GM21381 (cell line): Measurements from ENCODE around the gene SPOCK1.
"Not testable (repeated sequence)": the region's sequence is repeated elsewhere in the genome, so short reads cannot be mapped to it uniquely, and the experiment has no call there.

Source experiments
- ATAC-seq: cut with Tn5 transposase; IDR thresholded peaks from one replicate; pipeline ENCODE4 v1.9.1; 2021; ENCODE audit warnings: mild to moderate bottlenecking, moderate library complexity; ENCODE audit not compliant: unreplicated experiment

SPOCK1 gene

GRCh38 chr5:137498736-137499505, at the start of gene SPOCK1:
Gene SPOCK1, minus strand, starts transcription at chr5:137499326.
- peak; percentile 91 for ATAC-seq

DNA sequence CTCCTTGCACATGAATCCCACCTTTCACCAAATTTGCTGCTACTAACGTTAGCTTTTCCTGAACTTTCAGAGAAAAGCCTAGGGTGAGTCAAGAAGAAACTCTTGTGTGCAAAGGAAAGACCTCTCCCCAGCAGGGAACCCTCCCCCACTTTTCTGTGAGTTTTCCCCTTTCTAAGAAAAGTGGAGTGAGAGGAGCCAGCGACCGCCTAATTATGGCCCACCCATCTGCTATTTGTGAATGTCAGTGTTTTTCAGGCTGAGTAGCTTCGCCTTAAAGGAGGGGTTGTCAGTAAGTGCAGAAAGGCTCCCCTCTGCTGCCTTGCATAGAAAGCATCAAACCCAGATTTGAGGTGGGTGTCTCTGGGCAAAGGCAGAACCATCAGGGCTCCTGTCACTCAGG, 46.8 kb upstream of the SPOCK1 start:
- no peak for ATAC-seq

DNA sequence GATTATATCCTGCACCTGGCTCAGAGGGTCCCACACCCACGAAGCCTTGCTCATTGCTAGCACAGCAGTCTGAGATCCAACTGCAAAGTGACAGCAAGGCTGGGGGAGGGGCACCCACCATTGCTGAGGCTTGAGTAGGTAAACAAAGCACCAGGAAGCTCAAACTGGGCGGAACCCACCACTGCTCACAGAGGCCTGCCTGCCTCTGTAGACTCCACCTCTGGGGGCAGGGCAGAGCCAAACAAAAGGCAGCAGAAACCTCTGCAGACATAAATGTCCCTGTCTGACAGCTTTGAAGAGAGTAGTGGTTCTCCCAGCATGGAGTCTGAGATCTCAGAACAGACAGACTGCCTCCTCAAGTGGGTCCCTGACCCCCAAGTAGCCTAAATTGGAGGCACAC, 36.3 kb upstream of the SPOCK1 start:
- ATAC-seq: not testable (repeated sequence)

DNA sequence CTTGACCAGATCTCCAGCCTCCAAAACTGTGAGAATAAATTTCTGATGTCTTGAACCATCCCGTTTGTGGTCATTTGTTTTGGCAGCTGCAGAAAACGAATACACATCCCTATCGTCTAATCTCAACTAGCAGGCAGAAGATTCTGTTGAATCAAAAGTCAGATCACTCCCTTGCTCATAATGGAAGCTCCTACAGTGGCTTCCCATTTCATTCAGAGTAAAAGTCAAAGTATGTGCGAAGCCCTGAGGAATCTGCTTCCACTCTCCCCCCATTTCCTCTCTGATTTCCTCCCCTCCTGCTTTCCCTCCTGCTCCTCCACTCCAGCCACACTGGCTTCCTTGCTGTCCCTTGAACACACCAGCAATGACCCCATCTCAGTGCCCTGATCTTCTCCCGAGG, 34.8 kb upstream of the SPOCK1 start:
- ATAC-seq: no peak

GRCh38 chr5:137531266-137531665, 32.1 kb upstream of the SPOCK1 start:
- no peak for ATAC-seq

- no peak for ATAC-seq
These were observed 22.1 kb upstream of the SPOCK1 start for GRCh38 chr5:137521246-137521645.

DNA sequence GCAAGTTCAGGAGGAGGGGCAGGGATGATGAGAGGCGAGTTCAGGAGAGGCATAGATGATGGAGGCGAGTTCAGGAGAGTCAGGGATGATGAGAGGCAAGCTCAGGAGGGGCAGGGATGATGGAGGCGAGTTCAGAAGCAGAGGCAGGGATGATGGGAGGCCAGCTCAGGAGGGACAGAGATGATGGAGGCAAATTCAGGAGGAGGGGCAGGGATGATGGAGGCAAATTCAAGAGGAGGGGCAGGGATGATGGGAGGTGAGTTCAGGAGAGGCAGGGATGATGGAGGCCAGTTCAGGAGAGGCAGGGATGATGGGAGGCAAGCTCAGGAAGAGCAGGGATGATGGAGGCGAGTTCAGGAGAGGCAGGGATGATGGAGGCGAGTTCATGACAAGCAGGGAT, 17.8 kb upstream of the SPOCK1 start:
- no peak for ATAC-seq

GRCh38 chr5:137516251-137516797, 17.2 kb upstream of the SPOCK1 start:
- ATAC-seq: no peak

DNA sequence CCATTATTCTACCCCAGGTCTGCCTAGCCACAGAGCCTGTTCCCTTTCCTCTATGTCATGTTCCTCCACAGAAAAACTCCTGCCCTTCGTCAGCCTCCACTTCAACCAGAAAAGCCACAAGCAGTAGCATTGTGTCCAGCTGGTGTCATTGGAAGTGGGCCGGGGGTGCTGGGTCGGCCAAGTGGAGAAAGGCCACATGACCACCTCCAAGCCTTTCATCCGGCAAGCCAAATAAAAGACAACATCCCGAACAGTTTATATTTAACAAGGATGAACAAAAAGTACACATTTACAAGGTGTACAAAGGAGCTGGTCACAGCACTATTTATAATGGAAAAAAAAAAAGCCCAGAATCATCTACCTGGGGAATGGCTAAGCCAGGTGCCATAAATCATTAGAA, 16.1 kb upstream of the SPOCK1 start:
- no peak for ATAC-seq

DNA sequence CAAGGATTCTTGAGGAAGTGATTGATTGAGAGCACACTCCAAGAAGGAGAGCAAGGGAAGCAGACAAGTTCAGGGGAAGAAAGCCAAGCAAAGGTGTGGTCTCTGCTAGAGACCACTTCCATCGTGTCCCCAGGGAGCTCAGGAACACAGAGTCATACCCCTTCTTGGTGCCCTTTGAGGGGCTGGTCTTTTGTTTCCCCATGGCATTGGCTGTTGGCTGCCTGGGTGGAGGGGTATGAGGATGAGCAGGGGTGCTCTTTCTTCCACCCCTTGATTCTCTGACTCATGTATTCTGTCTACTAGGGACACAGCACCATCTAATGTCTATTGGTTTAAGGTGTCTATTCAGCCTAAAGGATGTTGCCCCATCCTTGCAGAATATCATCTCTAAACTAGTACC, 11.5 kb upstream of the SPOCK1 start:
- ATAC-seq: no peak

GRCh38 chr5:137507150-137507549, 8.0 kb upstream of the SPOCK1 start:
- no peak for ATAC-seq

- ATAC-seq: no peak
These were observed 7.2 kb upstream of the SPOCK1 start for GRCh38 chr5:137506296-137506695.

DNA sequence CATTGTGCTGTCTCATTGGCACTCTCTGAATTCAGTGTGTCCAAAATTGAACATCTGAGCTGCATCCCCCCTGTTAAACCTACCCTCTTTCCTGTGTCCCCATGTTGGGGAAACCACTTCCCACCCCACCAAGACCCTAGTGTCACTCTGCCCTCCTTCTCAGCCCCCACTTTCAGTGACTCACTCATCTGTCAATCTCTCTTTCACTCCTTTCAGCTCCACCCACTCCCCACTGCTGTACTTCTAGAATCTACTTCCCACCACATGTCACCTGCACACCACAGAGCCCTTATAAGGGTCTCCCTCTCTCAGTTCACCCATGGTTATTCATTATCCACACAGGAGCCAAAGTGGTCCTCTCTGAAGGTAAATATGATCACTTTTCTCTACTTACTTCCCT, 5.8 kb upstream of the SPOCK1 start:
- no peak for ATAC-seq

DNA sequence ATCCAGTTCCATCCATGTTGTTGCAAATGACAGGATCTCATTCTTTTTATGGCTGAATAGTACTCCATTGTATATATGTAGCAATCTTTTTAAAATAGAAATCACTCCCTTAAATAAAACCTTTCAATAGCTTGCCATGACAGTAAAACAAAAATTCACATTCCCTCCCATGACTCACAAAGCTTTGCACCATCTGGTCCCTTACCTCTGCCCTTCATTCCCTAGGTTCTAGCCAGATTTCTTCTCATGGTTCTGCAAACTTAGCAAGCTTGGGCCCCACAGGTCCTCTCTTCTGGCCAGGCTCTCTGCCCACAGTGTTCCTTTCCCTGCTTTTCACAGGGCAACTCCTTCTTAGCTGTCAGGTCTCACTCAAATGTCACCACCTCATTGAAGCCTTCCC, 4.3 kb upstream of the SPOCK1 start:
- no peak for ATAC-seq

DNA sequence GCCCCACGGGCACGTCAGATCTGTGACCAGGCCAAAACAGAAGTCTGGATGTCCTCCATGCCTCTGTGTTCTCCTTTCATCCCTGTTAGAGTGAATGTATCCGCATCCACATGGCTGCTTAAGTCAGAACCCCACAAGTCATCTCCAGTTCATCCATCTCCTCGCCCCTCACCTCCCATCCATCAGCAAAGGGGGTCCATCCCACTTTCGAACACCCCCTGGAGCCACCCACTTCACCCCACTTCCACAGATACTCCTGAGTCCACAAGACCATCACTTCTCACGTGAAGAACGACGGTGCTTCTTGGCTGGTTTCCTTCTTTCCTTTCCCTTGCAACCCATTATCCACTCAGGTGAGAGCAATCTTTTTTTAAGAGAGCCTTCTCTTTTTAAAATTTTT, 3.5 kb upstream of the SPOCK1 start:
- ATAC-seq: no peak

- ATAC-seq: no peak
These were observed 2.8 kb upstream of the SPOCK1 start for GRCh38 chr5:137501846-137502406.

- no peak for ATAC-seq
These were observed 2.1 kb upstream of the SPOCK1 start for GRCh38 chr5:137501226-137501625.

DNA sequence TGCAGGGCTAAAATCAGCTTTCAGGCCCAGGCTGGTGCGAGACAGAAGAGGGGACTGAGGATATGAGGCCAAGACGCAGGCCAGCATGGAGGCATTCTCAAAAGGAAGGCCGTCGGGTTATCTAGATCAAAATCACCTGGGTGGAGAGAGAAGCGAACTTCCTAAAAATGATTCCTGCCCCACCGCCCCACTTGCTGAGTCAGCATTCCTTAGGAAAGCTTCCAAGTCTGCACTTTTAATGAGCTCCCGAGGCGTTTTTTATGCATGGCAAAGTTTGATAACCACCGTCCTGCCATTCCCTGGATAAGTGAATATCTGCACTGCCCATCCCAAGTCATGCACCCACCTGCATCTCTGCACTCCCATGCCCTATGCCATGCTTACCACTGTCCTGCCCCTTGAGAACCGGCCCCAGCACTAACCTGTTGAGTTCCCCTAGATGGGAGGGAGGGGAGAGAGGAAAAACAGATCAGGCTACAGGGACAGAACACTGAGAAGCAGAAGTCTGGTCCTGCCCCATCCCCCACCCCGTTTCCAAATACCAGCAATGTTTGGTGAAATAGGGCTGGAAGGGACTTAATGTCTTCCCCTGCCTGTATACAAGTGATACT, 1.6 kb upstream of the SPOCK1 start:
- no peak for ATAC-seq

GRCh38 chr5:137499506-137499847, 351 bp upstream of the SPOCK1 start:
- not testable (repeated sequence) for ATAC-seq

DNA sequence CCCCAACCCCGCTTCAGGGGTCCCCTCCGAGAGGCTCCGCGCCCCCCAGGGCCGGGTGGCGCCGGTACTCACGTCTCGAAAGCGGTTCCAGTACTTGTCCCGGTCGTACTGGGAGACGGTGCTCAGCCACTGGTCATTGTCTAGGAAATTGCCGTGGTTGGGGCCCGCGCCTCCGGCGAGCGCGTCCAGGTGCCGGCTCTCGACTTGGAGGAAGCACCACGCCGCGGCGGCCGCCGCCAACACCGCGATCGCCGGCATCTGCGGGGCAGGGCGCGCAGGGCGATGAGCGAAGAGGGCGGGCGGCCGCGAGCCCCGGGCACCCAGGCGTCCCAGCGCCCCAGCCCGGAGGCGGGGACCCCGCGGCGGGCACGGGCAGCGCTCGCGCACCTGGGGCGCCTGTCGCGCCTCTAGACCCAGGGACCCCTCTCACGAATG, 808 bp downstream of the SPOCK1 start:
- ATAC-seq: no peak

DNA sequence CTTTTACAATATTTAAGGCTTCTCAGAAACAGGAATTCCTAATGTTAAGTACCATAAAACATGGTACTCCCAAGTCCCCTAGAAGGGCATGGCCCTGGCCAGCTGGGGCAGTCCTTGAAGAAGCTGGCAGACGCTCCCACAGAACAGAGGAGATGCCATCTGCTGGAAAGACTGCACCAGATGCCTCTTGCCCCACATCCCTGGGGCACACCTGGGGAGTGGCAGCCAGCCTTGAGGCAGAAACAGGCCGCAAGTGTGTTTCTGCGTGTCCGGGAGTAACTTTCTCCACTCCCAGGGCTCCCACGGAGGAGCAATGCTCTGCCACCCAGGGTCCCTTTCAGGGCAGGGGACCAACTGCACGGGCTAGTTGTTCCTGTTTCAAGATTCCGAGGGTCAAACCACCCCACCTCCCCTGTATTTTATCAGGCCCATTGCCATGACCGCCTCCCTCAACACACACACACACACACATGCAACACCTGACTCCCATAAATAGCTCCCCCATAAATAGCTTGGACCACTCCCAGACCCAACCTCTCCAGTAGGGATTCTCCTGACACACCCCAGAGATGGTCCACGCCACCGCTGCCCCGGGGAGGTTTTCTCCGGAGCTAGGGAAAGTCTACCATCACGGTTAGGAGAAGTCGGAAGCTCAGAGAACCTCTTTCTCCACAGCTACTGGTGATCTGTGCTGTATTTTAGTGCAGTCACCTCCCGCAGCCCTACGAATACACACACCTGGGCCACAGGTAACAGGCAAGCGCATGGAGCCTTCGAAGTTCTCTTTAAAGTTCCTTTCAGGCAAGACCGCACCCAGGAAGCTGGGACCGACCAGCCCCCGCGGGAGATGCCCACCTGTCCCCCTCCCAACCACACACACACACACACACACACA, 1.5 kb downstream of the SPOCK1 start:
- no peak for ATAC-seq
